Smooth muscle cell (in vitro differentiated cells): ENCODE results near the gene EMD. TPM values are rescaled to one million over a fixed set of nuclear protein-coding genes. Genes with fewer than 3 reads are reported as not detected.
"Not testable (repeated sequence)": the region's sequence is repeated elsewhere in the genome, so short reads cannot be mapped to it uniquely, and the experiment has no call there.

Experiments
- DNase-seq: peaks from one replicate; lab custom pipeline; 2025; ENCODE audit not compliant: unreplicated experiment; lab: John Stamatoyannopoulos, UW
- H2AFZ ChIP-seq: fragments of 200-600 bp; sonication (generic); 2 replicates; pipeline ENCODE4 v1.6.0; 2016; ENCODE audit warnings: antibody characterized with exemption, low read depth, mild to moderate bottlenecking
- H3F3A ChIP-seq: fragments of 200-600 bp; sonication (generic); 2 replicates; pipeline ENCODE4 v1.6.0; 2017; ENCODE audit warnings: antibody characterized with exemption, low read depth
- H3K27ac ChIP-seq: fragments of 200-600 bp; sonication (generic); 2 replicates; pipeline ENCODE4 v1.5.1; 2016; ENCODE audit warnings: low read depth, mild to moderate bottlenecking
- H3K27me3 ChIP-seq: fragments of 200-600 bp; sonication (generic); 2 replicates; pipeline ENCODE4 v1.6.1; 2016; ENCODE audit warnings: low read depth, mild to moderate bottlenecking
- H3K36me3 ChIP-seq: fragments of 200-600 bp; sonication (generic); 2 replicates; pipeline ENCODE4 v1.5.1; 2016; ENCODE audit warnings: low read depth
- H3K4me1 ChIP-seq: fragments of 200-600 bp; sonication (generic); 2 replicates; pipeline ENCODE4 v1.5.1; 2016; ENCODE audit warnings: low read depth
- H3K4me2 ChIP-seq: fragments of 200-600 bp; sonication (generic); 2 replicates; pipeline ENCODE4 v1.6.0; 2016; ENCODE audit warnings: mild to moderate bottlenecking
- H3K4me3 ChIP-seq: fragments of 200-600 bp; sonication (generic); 2 replicates; pipeline ENCODE4 v1.5.1; 2016; ENCODE audit warnings: mild to moderate bottlenecking
- H3K79me2 ChIP-seq: fragments of 200-600 bp; sonication (generic); 2 replicates; pipeline ENCODE4 v1.6.0; 2016; ENCODE audit warnings: low read depth, mild to moderate bottlenecking
- H3K9ac ChIP-seq: fragments of 200-600 bp; sonication (generic); 2 replicates; pipeline ENCODE4 v1.6.0; 2016; ENCODE audit warnings: low read depth
- H3K9me3 ChIP-seq: fragments of 200-600 bp; sonication (generic); replicated peaks from 2 replicates; pipeline ENCODE4 v1.5.1; 2016; ENCODE audit warnings: low read depth
- H4K20me1 ChIP-seq: fragments of 200-600 bp; sonication (generic); 2 replicates; pipeline ENCODE4 v1.6.0; 2016; ENCODE audit warnings: low read depth
- CTCF ChIP-seq: fragments of 200-600 bp; sonication (generic); IDR thresholded peaks from 2 replicates; pipeline ENCODE4 v1.5.1; 2017; ENCODE audit warnings: borderline replicate concordance, mild to moderate bottlenecking, antibody characterized with exemption; ENCODE audit not compliant: insufficient read depth, poor library complexity, severe bottlenecking
- WGBS: methylation state at CpG from one replicate; pipeline ENCODE4 v1.1.7; 2016; ENCODE audit warnings: low lambda C conversion rate; 5-methylcytosine and 5-hydroxymethylcytosine counted together
- polyA plus RNA-seq: library from polyadenylated mRNA; unstranded; fragments of >200 nt; fragmentation: Nextera tagmentation; extraction: Ambion mirVana; gene quantifications from 2 replicates; pipeline ENCODE4 v1.2.1, GENCODE V29; 2016
- total RNA-seq: library from RNA; depleted of rRNA; stranded (reverse); fragments of >200 nt; gene quantifications from 2 replicates; pipeline ENCODE4 v1.2.3, GENCODE V29; 2014

EMD gene
- total and polyA plus RNA-seq, 2 experiments from 2014 or later: 61.4 to 63.9 TPM

GRCh38 chrX:154333837-154334271, 45.2 kb upstream of the EMD start:
- no peak for TF ChIP-seq CTCF
- Histone ChIP-seq H3K79me2 (no peaks in the 10 kb centered on the region), H3K4me3 (no peak overlapping the region), H3K4me2 (no peak overlapping the region), H3K9ac (no peak overlapping the region), H3K9me3 (no peaks in the 10 kb centered on the region), H3F3A (no peaks in the 10 kb centered on the region), H3K27me3 (no peaks in the 10 kb centered on the region), H2AFZ (no peak overlapping the region), H3K27ac (no peak overlapping the region), H3K36me3 (no peaks in the 10 kb centered on the region), H4K20me1 (no peaks in the 10 kb centered on the region), H3K4me1 (no peaks in the 10 kb centered on the region)
- DNase-seq: no peak
- WGBS: 80% methylated on average over 6 of the region's 6 CpGs

- Histone ChIP-seq H2AFZ (no peak overlapping the region), H3K4me3 (no peak overlapping the region), H3K4me1 (no peaks in the 10 kb centered on the region), H3F3A (no peaks in the 10 kb centered on the region), H3K79me2 (no peaks in the 10 kb centered on the region), H3K36me3 (no peaks in the 10 kb centered on the region), H4K20me1 (no peaks in the 10 kb centered on the region), H3K4me2 (no peak overlapping the region), H3K9ac (no peak overlapping the region), H3K27ac (no peak overlapping the region), H3K9me3 (no peaks in the 10 kb centered on the region), H3K27me3 (no peaks in the 10 kb centered on the region)
- WGBS: 56% methylated on average over 10 of the region's 10 CpGs
- TF ChIP-seq CTCF: no peak
- DNase-seq: no peak
Measured at GRCh38 chrX:154334496-154334895, 44.6 kb upstream of the EMD start.

GRCh38 chrX:154341399-154342298, 37.4 kb upstream of the EMD start:
- H3K36me3 ChIP-seq, H3K27me3 ChIP-seq, H3K4me3 ChIP-seq, H3K4me1 ChIP-seq, H3F3A ChIP-seq, DNase-seq, H4K20me1 ChIP-seq, H3K79me2 ChIP-seq, H2AFZ ChIP-seq, H3K27ac ChIP-seq, H3K9ac ChIP-seq, H3K4me2 ChIP-seq, H3K9me3 ChIP-seq: not testable (repeated sequence)
- 56% methylated on average over 12 of the region's 115 CpGs for WGBS

- H3K9me3 ChIP-seq, H3K27me3 ChIP-seq: not testable (repeated sequence)
Measured at GRCh38 chrX:154343063-154343462, 36.0 kb upstream of the EMD start.

GRCh38 chrX:154343620-154344019, 35.5 kb upstream of the EMD start:
- not testable (repeated sequence) for H3K4me2 ChIP-seq, H3K9me3 ChIP-seq, H3K27me3 ChIP-seq, H3K4me3 ChIP-seq, H3F3A ChIP-seq, H3K36me3 ChIP-seq, H2AFZ ChIP-seq, H3K4me1 ChIP-seq, H3K79me2 ChIP-seq, H3K27ac ChIP-seq, DNase-seq, H3K9ac ChIP-seq
- no CpG with 5 or more reads among the region's 20 CpGs for WGBS
- peaks cover 16% of the 10 kb centered on the region for H4K20me1 ChIP-seq

More at GRCh38 chrX:154343063-154343462, 36.0 kb upstream of the EMD start:
- not testable (repeated sequence) for H3K27ac ChIP-seq, DNase-seq, H3K9ac ChIP-seq, H3K4me2 ChIP-seq, H3K4me3 ChIP-seq, H3F3A ChIP-seq, H3K4me1 ChIP-seq, H3K79me2 ChIP-seq, H2AFZ ChIP-seq, H3K36me3 ChIP-seq
- WGBS: no CpG with 5 or more reads among the region's 16 CpGs
- peaks cover 10% of the 10 kb centered on the region for H4K20me1 ChIP-seq
